ENCODE results near the gene LAMTOR4. TPM values are rescaled to one million over a fixed set of nuclear protein-coding genes. Genes with fewer than 3 reads are reported as not detected.

The LAMTOR4 gene
- total and polyA plus RNA-seq, 2 of the 13 experiments (the other 11 are each of a cell fraction or from before 2014, with no cell fraction given): 115 to 118 TPM

- TF ChIP-seq FOXP4 (CRISPR knock-in tag; IDR thresholded peaks at IDR 0.05) (peak; percentile 53; the same call in 1 of the 2 replicates), ZNF205 (CRISPR knock-in tag; IDR thresholded peaks at IDR 0.05) (peak; percentile 72; the same call in 1 of the 2 replicates), ZNF318 (CRISPR knock-in tag; IDR thresholded peaks at IDR 0.05) (no peak), HNRNPL (IDR thresholded peaks at IDR 0.05; ENCODE audit: low read depth, low read length) (no peak), HDAC1 (CRISPR knock-in tag; IDR thresholded peaks at IDR 0.05) (peak; percentile 71), XBP1 (CRISPR knock-in tag; IDR thresholded peaks at IDR 0.05) (no peak), ZNF678 (CRISPR knock-in tag; IDR thresholded peaks at IDR 0.05) (no peak), SMAD1 (CRISPR knock-in tag; IDR thresholded peaks at IDR 0.05; ENCODE audit: borderline replicate concordance, low read depth) (no peak), ZNF280B (CRISPR knock-in tag; IDR thresholded peaks at IDR 0.05; ENCODE audit: borderline replicate concordance) (peak; percentile 30; the same call in 1 of the 2 replicates), ATF6 (CRISPR knock-in tag; conservative IDR thresholded peaks at IDR 0.05) (no peak), DNMT3B (CRISPR knock-in tag; conservative IDR thresholded peaks at IDR 0.05) (no peak), PHF8 (CRISPR knock-in tag; IDR thresholded peaks at IDR 0.05) (no peak), ZBTB43 (CRISPR knock-in tag; conservative IDR thresholded peaks at IDR 0.05) (no peak), PAWR (CRISPR knock-in tag; IDR thresholded peaks at IDR 0.05; ENCODE audit: borderline replicate concordance) (no peak), ELF1 (CRISPR knock-in tag; IDR thresholded peaks at IDR 0.05) (peak; percentile 50; the same call in 1 of the 2 replicates)
Measured at GRCh38 chr7:100122067-100122466, 26.7 kb upstream of the LAMTOR4 start (continued).
